Tibial nerve (tissue), 4 donors: ENCODE results near the gene DHRS11.

Experiments used
- EP300 ChIP-seq, 2 donors: sonication (generic); formaldehyde crosslinking; IDR thresholded peaks; one replicate each; pipeline ENCODE4 v1.6.1; 2017; ENCODE audit warnings: antibody characterized with exemption in 2 of 2, mild to moderate bottlenecking in 1 of 2
- POLR2A ChIP-seq, 2 donors: fragments of 450-650 bp; IDR thresholded peaks; one replicate each; pipeline ENCODE4 v1.6.1; 2017; ENCODE audit warnings: antibody characterized with exemption in 2 of 2, mild to moderate bottlenecking in 2 of 2, moderate library complexity in 2 of 2
- TF ChIP-seq, protein P1 (sequence below), 5 experiments: fragments of 200-600 bp in 3 of 5; fragments of 450-650 bp in 2 of 5; sonication (generic) in 3 of 5; IDR thresholded peaks; one replicate each; pipeline ENCODE4 v1.5.1; 2016 to 2019; ENCODE audit warnings: antibody characterized with exemption in 5 of 5, mild to moderate bottlenecking in 3 of 5, moderate library complexity in 2 of 5

DNA sequence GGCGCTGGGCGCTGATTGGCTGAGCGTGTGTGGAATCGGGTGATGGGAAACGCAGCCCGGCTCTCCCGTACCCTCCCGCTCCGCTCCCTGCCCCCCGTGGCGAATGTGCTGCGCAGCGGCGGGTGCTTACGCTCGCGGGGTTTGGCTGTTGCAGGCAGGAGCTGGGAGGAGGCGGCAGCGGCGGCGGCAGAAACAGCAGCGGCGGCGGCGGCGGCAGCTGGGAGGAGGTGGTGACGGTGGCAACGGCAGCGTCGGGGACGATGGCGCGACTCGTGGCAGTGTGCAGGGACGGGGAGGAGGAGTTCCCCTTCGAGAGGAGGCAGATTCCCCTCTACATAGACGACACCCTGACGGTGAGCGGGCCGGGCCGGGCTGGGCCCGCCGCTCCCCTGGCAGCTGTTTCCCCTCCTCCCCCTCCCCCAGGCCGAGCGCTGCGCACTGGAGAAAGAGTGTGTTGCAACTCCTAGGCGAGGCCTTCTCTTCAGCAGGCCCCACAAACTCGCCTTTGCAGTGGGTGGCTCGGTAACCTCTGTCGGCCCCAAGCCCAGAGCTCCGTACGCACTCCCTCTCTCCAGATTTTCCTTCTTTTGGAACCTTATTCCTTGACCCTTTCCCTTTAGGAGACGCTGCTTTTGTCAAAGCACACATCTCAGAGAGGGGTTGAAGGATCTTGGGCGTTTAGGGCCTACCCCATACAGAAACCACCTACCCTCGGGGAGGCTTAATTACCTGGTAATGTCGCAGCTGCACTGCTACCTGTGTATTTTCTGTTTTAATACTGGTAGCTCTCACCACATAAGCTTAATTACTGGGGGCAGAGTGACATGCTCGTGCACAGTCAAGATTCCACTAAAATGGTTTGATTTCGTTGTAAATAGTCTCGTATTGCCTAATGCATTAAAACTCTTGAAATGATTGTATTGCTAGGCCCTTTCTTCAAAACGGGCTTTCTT lies 45.9 kb upstream of the DHRS11 start:
- TF ChIP-seq, protein P1, sequence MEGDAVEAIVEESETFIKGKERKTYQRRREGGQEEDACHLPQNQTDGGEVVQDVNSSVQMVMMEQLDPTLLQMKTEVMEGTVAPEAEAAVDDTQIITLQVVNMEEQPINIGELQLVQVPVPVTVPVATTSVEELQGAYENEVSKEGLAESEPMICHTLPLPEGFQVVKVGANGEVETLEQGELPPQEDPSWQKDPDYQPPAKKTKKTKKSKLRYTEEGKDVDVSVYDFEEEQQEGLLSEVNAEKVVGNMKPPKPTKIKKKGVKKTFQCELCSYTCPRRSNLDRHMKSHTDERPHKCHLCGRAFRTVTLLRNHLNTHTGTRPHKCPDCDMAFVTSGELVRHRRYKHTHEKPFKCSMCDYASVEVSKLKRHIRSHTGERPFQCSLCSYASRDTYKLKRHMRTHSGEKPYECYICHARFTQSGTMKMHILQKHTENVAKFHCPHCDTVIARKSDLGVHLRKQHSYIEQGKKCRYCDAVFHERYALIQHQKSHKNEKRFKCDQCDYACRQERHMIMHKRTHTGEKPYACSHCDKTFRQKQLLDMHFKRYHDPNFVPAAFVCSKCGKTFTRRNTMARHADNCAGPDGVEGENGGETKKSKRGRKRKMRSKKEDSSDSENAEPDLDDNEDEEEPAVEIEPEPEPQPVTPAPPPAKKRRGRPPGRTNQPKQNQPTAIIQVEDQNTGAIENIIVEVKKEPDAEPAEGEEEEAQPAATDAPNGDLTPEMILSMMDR (IDR thresholded peaks at IDR 0.05): peak in 1 of 5 experiments; percentile 44
- TF ChIP-seq EP300 (IDR thresholded peaks at IDR 0.05) (peak; percentile 13 to 63), POLR2A (IDR thresholded peaks at IDR 0.05) (peak; percentile 40 to 65)
